Stimulated activated CD8-positive, alpha-beta memory T cell treated with anti-CD3 and anti-CD28 coated beads, Interleukin-4, amount 100 ng/mL, for 48 hours (primary cell): ENCODE measurements around the gene CLIC3.

Experiments used
- DNase-seq: peaks from one replicate; pipeline ENCODE4 v3.0.0-alpha.2; 2020

The CLIC3 gene

GRCh38 chr9:137016436-137016835, 20.1 kb upstream of the CLIC3 start:
- DNase-seq = no peak

- no peak for DNase-seq
Observed at GRCh38 chr9:137015976-137016375, 19.6 kb upstream of the CLIC3 start.

GRCh38 chr9:137015540-137015930, 19.2 kb upstream of the CLIC3 start:
- DNase-seq = no peak

- no peak for DNase-seq
Observed at GRCh38 chr9:137014776-137015539, 18.6 kb upstream of the CLIC3 start.

- DNase-seq = no peak
Observed at GRCh38 chr9:137014166-137014565, 17.8 kb upstream of the CLIC3 start.

- DNase-seq = no peak
Observed at GRCh38 chr9:137013571-137013940, 17.2 kb upstream of the CLIC3 start.

GRCh38 chr9:137012694-137013570, 16.6 kb upstream of the CLIC3 start:
- DNase-seq = no peak

- no peak for DNase-seq
Observed at GRCh38 chr9:137011907-137012675, 15.7 kb upstream of the CLIC3 start.

GRCh38 chr9:137011156-137011555, 14.8 kb upstream of the CLIC3 start:
- DNase-seq = no peak

GRCh38 chr9:137009938-137010732, 13.8 kb upstream of the CLIC3 start:
- no peak for DNase-seq

- no peak for DNase-seq
Observed at GRCh38 chr9:137009217-137009616, 12.8 kb upstream of the CLIC3 start.

GRCh38 chr9:137008312-137008711, 11.9 kb upstream of the CLIC3 start:
- DNase-seq = no peak

- DNase-seq = no peak
Observed at GRCh38 chr9:137007816-137008270, 11.5 kb upstream of the CLIC3 start.

- no peak for DNase-seq
Observed at GRCh38 chr9:137007108-137007815, 10.9 kb upstream of the CLIC3 start.

GRCh38 chr9:137006116-137007003, 10.0 kb upstream of the CLIC3 start:
- peak; percentile 53 for DNase-seq

- DNase-seq = peak; percentile 45
Observed at GRCh38 chr9:137004285-137004684, 7.9 kb upstream of the CLIC3 start.

GRCh38 chr9:137002646-137003041, 6.3 kb upstream of the CLIC3 start:
- DNase-seq = no peak

- DNase-seq = no peak
Observed at GRCh38 chr9:137001857-137002645, 5.7 kb upstream of the CLIC3 start.

- DNase-seq = peak; percentile 64
Observed at GRCh38 chr9:137000177-137000930, 4.0 kb upstream of the CLIC3 start.
